Prostate gland (tissue), 2 donors: ENCODE data around the gene SEC24D. TPM values are rescaled to one million over a fixed set of nuclear protein-coding genes. Genes with fewer than 3 reads are reported as not detected.
A peak's percentile ranks its signal among the peaks of the same experiment; 100 is the strongest.

Source experiments
- DNase-seq: peaks from one replicate; pipeline ENCODE4 v3.0.0-alpha.2; 2019; ENCODE audit warnings: low spot score
- H3K27ac ChIP-seq, 2 donors: fragments of 200-600 bp; sonication (generic); 2 replicates each; pipeline ENCODE4 v1.5.1; 2017 to 2019
- H3K27me3 ChIP-seq: fragments of 200-600 bp; sonication (generic); replicated peaks from 2 replicates; pipeline ENCODE4 v1.5.1; 2019; ENCODE audit not compliant: insufficient read depth
- H3K36me3 ChIP-seq, 2 donors: fragments of 200-600 bp; sonication (generic); 1 replicate in 1 of 2; 2 replicates in 1 of 2; pipeline versions ENCODE4 v1.5.1 to v1.8.1; 2017 to 2019
- H3K4me1 ChIP-seq: fragments of 200-600 bp; sonication (generic); replicated peaks from 2 replicates; pipeline ENCODE4 v1.5.1; 2019
- H3K4me3 ChIP-seq, 2 donors: fragments of 200-600 bp; sonication (generic); 2 replicates each; pipeline ENCODE4 v1.5.1; 2017 to 2019
- H3K9me3 ChIP-seq: fragments of 200-600 bp; sonication (generic); 2 replicates; pipeline ENCODE4 v1.5.1; 2017
- CTCF ChIP-seq, 4 experiments: fragments of 200-600 bp in 2 of 4; fragments of 450-650 bp in 2 of 4; sonication (generic) in 2 of 4; IDR thresholded peaks; 1 replicate in 3 of 4; 2 replicates in 1 of 4; pipeline ENCODE4 v1.5.1; 2016 to 2019; ENCODE audit warnings: antibody characterized with exemption in 4 of 4, mild to moderate bottlenecking in 2 of 4, moderate library complexity in 2 of 4
- POLR2A ChIP-seq: fragments of 450-650 bp; IDR thresholded peaks from one replicate; pipeline ENCODE4 v1.6.1; 2016; ENCODE audit warnings: antibody characterized with exemption, mild to moderate bottlenecking
- POLR2AphosphoS5 ChIP-seq: sonication (generic); formaldehyde crosslinking; IDR thresholded peaks from one replicate; pipeline ENCODE4 v1.6.1; 2017; ENCODE audit warnings: antibody characterized with exemption
- WGBS: methylation state at CpG from one replicate; pipeline ENCODE4 v1.1.5; 2018; 5-methylcytosine and 5-hydroxymethylcytosine counted together
- intact Hi-C: fragments of 100-400 bp; cut with DNase I; formaldehyde crosslinking; loops from one replicate; pipeline ENCODE4 v1.14.2; 2022
- total RNA-seq, 2 donors: library from RNA; depleted of rRNA; stranded (reverse); fragments of >200 nt; gene quantifications; one replicate each; pipeline ENCODE4 v1.1.0, GENCODE V29; 2016

Gene SEC24D
- total RNA-seq, 2 donors from 2014 or later, result 31.5 to 34.9 TPM

GRCh38 chr4:118836301-118837120, 585 bp upstream of the SEC24D start:
- DNase-seq, result peak; percentile 20
- H3K4me3 ChIP-seq, result peak overlapping the region; percentile 99
- intact Hi-C loops, result loop anchor here (5.0 kb wide), 2 partner anchors 51 to 131 kb away; partner anchors contain the start of gene SYNPO2

GRCh38 chr4:118834960-118835569, 861 bp downstream of the SEC24D start:
- peaks cover 0 to 10% of the 10 kb centered on the region in 2 donors for H3K36me3 ChIP-seq

More at GRCh38 chr4:118836301-118837120, 585 bp upstream of the SEC24D start:
- Histone ChIP-seq H3K9me3 (no peaks in the 10 kb centered on the region), H3K27me3 (no peaks in the 10 kb centered on the region), H3K36me3 (peaks cover 0 to 9% of the 10 kb centered on the region in 2 donors), H3K4me1 (no peaks in the 10 kb centered on the region), H3K27ac (peak overlapping the region; percentile 96)
- TF ChIP-seq POLR2A (no peak), CTCF (IDR thresholded peaks at IDR 0.05) (no peak), POLR2AphosphoS5 (no peak)
- 3% methylated on average over 29 of the region's 29 CpGs for WGBS

GRCh38 chr4:118834070-118834469, 1.9 kb downstream of the SEC24D start:
- DNase-seq, result no peak
- Histone ChIP-seq H3K27ac (no peak overlapping the region), H3K4me3 (no peak overlapping the region), H3K36me3 (peaks cover 0 to 10% of the 10 kb centered on the region in 2 donors), H3K4me1 (no peaks in the 10 kb centered on the region), H3K9me3 (no peaks in the 10 kb centered on the region), H3K27me3 (no peaks in the 10 kb centered on the region)
- intact Hi-C loops, result loop anchor here (5.0 kb wide), 1 partner anchor 62 kb away; no protein-coding TSS in a partner anchor
- 57% methylated on average over 4 of the region's 4 CpGs for WGBS
- TF ChIP-seq CTCF (IDR thresholded peaks at IDR 0.05) (no peak), POLR2A (no peak), POLR2AphosphoS5 (no peak)

More at GRCh38 chr4:118834960-118835569, 861 bp downstream of the SEC24D start:
- 0% methylated on average over 13 of the region's 13 CpGs for WGBS
- Histone ChIP-seq H3K4me3 (peak overlapping the region; percentile 99), H3K4me1 (no peaks in the 10 kb centered on the region), H3K27ac (peak overlapping the region; percentile 96), H3K9me3 (no peaks in the 10 kb centered on the region), H3K27me3 (no peaks in the 10 kb centered on the region)
- intact Hi-C loops, result loop anchor here (5.0 kb wide), 3 partner anchors 52 to 132 kb away; partner anchors contain the start of gene SYNPO2
- peak; percentile 67 for DNase-seq
- TF ChIP-seq CTCF (IDR thresholded peaks at IDR 0.05), result no peak
- TF ChIP-seq POLR2A, result peak; percentile 56
- TF ChIP-seq POLR2AphosphoS5, result peak; percentile 68

- H3K36me3 ChIP-seq, result peaks cover 0 to 10% of the 10 kb centered on the region in 2 donors
- H3K27ac ChIP-seq, result no peak overlapping the region
- H3K4me1 ChIP-seq, result no peaks in the 10 kb centered on the region
- intact Hi-C loops, result loop anchor here (5.0 kb wide), 1 partner anchor 61 kb away; no protein-coding TSS in a partner anchor
- DNase-seq, result no peak
- no peaks in the 10 kb centered on the region for H3K27me3 ChIP-seq
- WGBS, result 81% methylated on average over 5 of the region's 5 CpGs
- no peak for TF ChIP-seq POLR2A
- TF ChIP-seq POLR2AphosphoS5, result no peak
- TF ChIP-seq CTCF (IDR thresholded peaks at IDR 0.05), result no peak
- H3K9me3 ChIP-seq, result no peaks in the 10 kb centered on the region
- no peak overlapping the region for H3K4me3 ChIP-seq
Observed at GRCh38 chr4:118833192-118833820, 2.6 kb downstream of the SEC24D start.
